RWPE2 (cell line): Measurements from ENCODE around the gene TMEM114.
A peak's percentile ranks its signal among the peaks of the same experiment; 100 is the strongest.

Experiments
- ATAC-seq: fragments of 200-7000 bp; cut with Tn5 transposase; 3 replicates; pipeline ENCODE4 v1.9.1; 2021; ENCODE audit warnings: low read depth
- DNase-seq: peaks from one replicate; pipeline ENCODE4 v3.0.0-alpha.2; 2020; ENCODE audit warnings: low spot score
- H3K27ac ChIP-seq: fragments of 450-650 bp; 2 replicates; pipeline ENCODE4 v1.5.1; 2017; ENCODE audit warnings: mild to moderate bottlenecking; ENCODE audit not compliant: poor library complexity, severe bottlenecking
- H3K27me3 ChIP-seq: fragments of 250-450 bp; sonication (Bioruptor Pico); 2 replicates; pipeline ENCODE4 v1.5.1; 2021; ENCODE audit warnings: mild to moderate bottlenecking, moderate library complexity; ENCODE audit not compliant: insufficient read depth, poor library complexity, severe bottlenecking
- H3K36me3 ChIP-seq: fragments of 250-450 bp; sonication (Bioruptor Pico); 2 replicates; pipeline ENCODE4 v1.5.1; 2020; ENCODE audit warnings: low read depth, mild to moderate bottlenecking, moderate library complexity
- H3K4me1 ChIP-seq: fragments of 250-450 bp; sonication (Bioruptor Pico); 2 replicates; pipeline ENCODE4 v1.5.1; 2021; ENCODE audit warnings: mild to moderate bottlenecking, moderate library complexity; ENCODE audit not compliant: insufficient read depth, poor library complexity, severe bottlenecking
- H3K4me3 ChIP-seq: fragments of 250-450 bp; sonication (Bioruptor Pico); 2 replicates; pipeline ENCODE4 v1.5.1; 2021; ENCODE audit warnings: mild to moderate bottlenecking, moderate library complexity; ENCODE audit not compliant: severe bottlenecking
- H3K9me3 ChIP-seq: fragments of 250-450 bp; sonication (Bioruptor Pico); 2 replicates; pipeline ENCODE4 v1.5.1; 2021; ENCODE audit warnings: mild to moderate bottlenecking, moderate library complexity; ENCODE audit not compliant: severe bottlenecking
- CTCF ChIP-seq: fragments of 450-650 bp; IDR thresholded peaks from one replicate; pipeline ENCODE4 v1.5.1; 2017; ENCODE audit warnings: mild to moderate bottlenecking, moderate library complexity; ENCODE audit not compliant: poor library complexity, severe bottlenecking

TMEM114 gene

DNA sequence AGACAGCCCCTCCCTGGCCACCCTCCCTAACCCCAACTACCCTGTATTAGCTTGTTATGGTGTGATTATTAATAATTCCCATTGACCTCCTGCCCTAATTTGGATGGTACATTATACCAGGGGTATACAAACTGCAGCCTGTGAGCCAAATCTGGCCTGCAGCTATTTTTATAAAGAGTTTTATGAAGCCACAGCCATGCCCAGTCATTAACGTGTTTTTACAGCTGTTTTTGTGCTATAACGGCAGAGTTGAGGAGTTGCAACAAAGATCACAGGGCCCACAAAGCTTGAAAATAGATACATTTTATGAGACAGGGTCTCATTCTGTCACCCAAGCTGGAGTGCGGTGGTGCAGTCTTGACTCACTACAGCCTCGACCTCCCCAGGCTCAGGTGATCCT lies 37.1 kb upstream of the TMEM114 start:
- Histone ChIP-seq H3K9me3 (no peaks in the 10 kb centered on the region), H3K4me3 (no peak overlapping the region), H3K4me1 (peaks cover 10% of the 10 kb centered on the region), H3K36me3 (peaks cover 85% of the 10 kb centered on the region), H3K27me3 (no peaks in the 10 kb centered on the region), H3K27ac (no peak overlapping the region)
- no peak for TF ChIP-seq CTCF
- ATAC-seq (no peak), DNase-seq (no peak)

- Histone ChIP-seq H3K36me3 (peaks cover 80% of the 10 kb centered on the region), H3K27me3 (no peaks in the 10 kb centered on the region), H3K4me3 (no peak overlapping the region), H3K9me3 (no peaks in the 10 kb centered on the region), H3K27ac (no peak overlapping the region), H3K4me1 (peaks cover 11% of the 10 kb centered on the region)
- DNase-seq (no peak), ATAC-seq (no peak)
- no peak for TF ChIP-seq CTCF
These were observed 36.6 kb upstream of the TMEM114 start for GRCh38 chr16:8626946-8627345.

DNA sequence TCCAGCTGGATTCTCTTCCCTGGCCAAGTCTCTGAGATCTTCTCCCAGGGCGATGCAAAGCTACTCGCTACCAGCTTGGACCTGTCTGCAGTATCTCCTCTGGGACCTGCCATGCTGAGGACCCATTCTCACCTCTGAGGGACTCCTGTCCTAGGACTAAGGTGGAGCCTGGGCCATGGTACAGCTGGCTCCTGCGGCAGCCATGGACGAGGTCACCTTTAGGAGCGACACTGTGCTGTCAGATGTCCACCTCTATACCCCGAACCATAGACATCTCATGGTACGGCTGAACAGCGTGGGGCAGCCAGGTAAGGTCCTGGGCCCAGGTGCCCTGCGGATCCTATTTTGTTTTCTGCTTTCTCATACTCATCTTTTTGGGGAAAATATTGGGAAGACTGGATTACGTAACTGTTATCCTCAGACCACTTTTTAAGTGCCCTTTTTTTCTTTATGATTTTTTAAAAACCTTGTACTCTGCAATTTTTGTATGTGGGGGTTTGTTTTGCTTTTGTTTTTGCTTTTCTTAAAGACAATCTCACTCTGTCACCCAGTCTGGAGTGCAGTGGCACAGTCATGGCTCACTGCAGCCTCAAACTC lies 35.3 kb upstream of the TMEM114 start:
- peaks cover 68% of the 10 kb centered on the region for H3K36me3 ChIP-seq
- no peak overlapping the region for H3K4me3 ChIP-seq
- no peaks in the 10 kb centered on the region for H3K27me3 ChIP-seq
- no peak overlapping the region for H3K27ac ChIP-seq
- no peak for DNase-seq
- TF ChIP-seq CTCF: no peak
- H3K9me3 ChIP-seq: no peaks in the 10 kb centered on the region
- peaks cover 14% of the 10 kb centered on the region for H3K4me1 ChIP-seq
- no peak for ATAC-seq

- no peak overlapping the region for H3K4me3 ChIP-seq
- no peak for DNase-seq
- no peaks in the 10 kb centered on the region for H3K27me3 ChIP-seq
- H3K36me3 ChIP-seq: peaks cover 49% of the 10 kb centered on the region
- H3K4me1 ChIP-seq: peaks cover 19% of the 10 kb centered on the region
- H3K9me3 ChIP-seq: no peaks in the 10 kb centered on the region
- no peak overlapping the region for H3K27ac ChIP-seq
- no peak for ATAC-seq
- no peak for TF ChIP-seq CTCF
These were observed 33.3 kb upstream of the TMEM114 start for GRCh38 chr16:8623634-8624033.

DNA sequence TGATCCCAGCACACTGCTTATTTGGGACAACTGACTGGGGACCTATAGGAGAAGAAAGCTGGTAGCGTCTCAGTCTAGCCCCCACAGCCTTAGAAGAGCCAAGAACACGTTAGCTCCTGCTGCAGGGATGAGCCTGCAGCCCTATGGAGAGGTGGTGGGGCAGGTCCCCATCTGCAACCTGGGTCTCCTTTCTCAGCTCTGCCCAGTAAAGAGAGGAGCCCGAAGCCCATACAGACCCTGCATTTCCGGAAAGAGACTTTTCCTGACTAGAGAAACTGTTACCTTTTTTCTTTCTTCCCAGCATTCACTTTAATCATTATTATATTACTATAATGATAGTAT lies 32.0 kb upstream of the TMEM114 start:
- peak; percentile 4; the same call in 1 of the 3 replicates for ATAC-seq
- no peak for DNase-seq
- no peak for TF ChIP-seq CTCF
- H3K27me3 ChIP-seq: no peaks in the 10 kb centered on the region
- no peaks in the 10 kb centered on the region for H3K9me3 ChIP-seq
- peak overlapping the region; percentile 66 for H3K27ac ChIP-seq
- H3K4me1 ChIP-seq: peaks cover 19% of the 10 kb centered on the region
- peak overlapping the region; percentile 100 for H3K4me3 ChIP-seq
- peaks cover 35% of the 10 kb centered on the region for H3K36me3 ChIP-seq
